ENCODE results near the gene FGF23.

Gene FGF23

DNA sequence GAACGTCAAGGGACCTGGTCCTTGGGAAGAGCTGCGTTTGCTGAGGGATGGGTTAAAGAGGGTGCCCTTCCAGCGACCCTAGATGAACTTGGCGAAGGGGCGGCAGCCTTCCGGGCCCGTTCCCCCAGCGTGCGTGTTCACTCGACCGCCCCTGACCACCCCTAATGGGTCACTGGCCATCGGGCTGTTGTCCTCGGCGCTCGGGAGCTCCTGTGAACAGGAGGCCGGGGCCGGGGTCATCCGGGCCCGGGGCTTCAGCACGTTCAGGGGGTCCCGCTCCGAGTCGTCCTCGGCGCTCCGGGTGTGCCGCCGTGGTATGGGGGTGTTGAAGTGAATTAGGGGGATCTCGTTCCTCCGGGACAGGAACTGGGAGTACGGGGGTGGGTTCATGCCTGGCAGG is 9.2 kb downstream of the FGF23 start:
- no peak overlapping the region for H3K9ac ChIP-seq (ENCODE audit: low read depth, low read length, poor library complexity, severe bottlenecking)
- no peaks in the 10 kb centered on the region for H4K20me1 ChIP-seq (ENCODE audit: insufficient read depth, low read length, poor library complexity, severe bottlenecking)
- H2AFZ ChIP-seq (ENCODE audit: low read length) = no peak overlapping the region
- no peak overlapping the region for H3K4me2 ChIP-seq (ENCODE audit: low read depth, low read length, poor library complexity, severe bottlenecking)
- no peak overlapping the region for H3K4me3 ChIP-seq (ENCODE audit: low read length, poor library complexity, severe bottlenecking)
- TF ChIP-seq, protein P1, sequence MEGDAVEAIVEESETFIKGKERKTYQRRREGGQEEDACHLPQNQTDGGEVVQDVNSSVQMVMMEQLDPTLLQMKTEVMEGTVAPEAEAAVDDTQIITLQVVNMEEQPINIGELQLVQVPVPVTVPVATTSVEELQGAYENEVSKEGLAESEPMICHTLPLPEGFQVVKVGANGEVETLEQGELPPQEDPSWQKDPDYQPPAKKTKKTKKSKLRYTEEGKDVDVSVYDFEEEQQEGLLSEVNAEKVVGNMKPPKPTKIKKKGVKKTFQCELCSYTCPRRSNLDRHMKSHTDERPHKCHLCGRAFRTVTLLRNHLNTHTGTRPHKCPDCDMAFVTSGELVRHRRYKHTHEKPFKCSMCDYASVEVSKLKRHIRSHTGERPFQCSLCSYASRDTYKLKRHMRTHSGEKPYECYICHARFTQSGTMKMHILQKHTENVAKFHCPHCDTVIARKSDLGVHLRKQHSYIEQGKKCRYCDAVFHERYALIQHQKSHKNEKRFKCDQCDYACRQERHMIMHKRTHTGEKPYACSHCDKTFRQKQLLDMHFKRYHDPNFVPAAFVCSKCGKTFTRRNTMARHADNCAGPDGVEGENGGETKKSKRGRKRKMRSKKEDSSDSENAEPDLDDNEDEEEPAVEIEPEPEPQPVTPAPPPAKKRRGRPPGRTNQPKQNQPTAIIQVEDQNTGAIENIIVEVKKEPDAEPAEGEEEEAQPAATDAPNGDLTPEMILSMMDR (conservative IDR thresholded peaks at IDR 0.05; ENCODE audit: low read length) = no peak
- TF ChIP-seq EZH2phosphoT487 (IDR thresholded peaks at IDR 0.05; ENCODE audit: borderline replicate concordance) = no peak
- no peaks in the 10 kb centered on the region for H3K9me3 ChIP-seq (ENCODE audit: insufficient read depth, low read depth, low read length)
- no peaks in the 10 kb centered on the region for H3F3A ChIP-seq (ENCODE audit: low read depth)
- no peaks in the 10 kb centered on the region for H3K9me2 ChIP-seq (replicated peaks; ENCODE audit: low read depth, low read length)
- no peaks in the 10 kb centered on the region for H3K27me3 ChIP-seq (ENCODE audit: insufficient read depth, low read length, poor library complexity, severe bottlenecking)
- no peaks in the 10 kb centered on the region for H3K79me2 ChIP-seq (ENCODE audit: insufficient read depth, low read length)
- no peaks in the 10 kb centered on the region for H3K4me1 ChIP-seq (ENCODE audit: insufficient read depth, low read length, poor library complexity, severe bottlenecking)
- no peaks in the 10 kb centered on the region for H3K36me3 ChIP-seq (ENCODE audit: insufficient read depth, low read length)

DNA sequence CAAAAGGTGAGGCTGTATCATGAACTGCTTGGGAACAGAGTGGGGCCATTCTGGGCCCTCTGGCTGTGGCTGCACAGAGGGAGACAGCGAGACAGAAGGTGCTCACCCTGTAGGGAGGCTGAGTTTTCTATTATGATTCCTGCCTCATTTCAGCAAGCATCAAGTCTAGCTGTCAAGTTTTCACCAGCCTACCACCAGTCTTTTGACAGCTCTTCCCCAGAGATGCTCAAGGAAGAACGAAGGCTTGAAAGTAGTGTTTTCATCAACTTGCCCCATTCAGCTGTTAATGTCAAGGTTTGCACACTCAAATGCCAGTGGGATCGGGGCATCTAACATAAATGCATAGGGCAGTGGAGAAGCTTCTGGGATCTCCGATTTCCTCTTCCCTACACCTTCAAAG is 10.0 kb downstream of the FGF23 start:
- Histone ChIP-seq H4K20me1 (ENCODE audit: insufficient read depth, low read length, poor library complexity, severe bottlenecking) (no peaks in the 10 kb centered on the region), H3K4me3 (ENCODE audit: low read length, poor library complexity, severe bottlenecking) (no peak overlapping the region), H3K79me2 (ENCODE audit: insufficient read depth, low read length) (no peaks in the 10 kb centered on the region), H3K36me3 (ENCODE audit: insufficient read depth, low read length) (no peaks in the 10 kb centered on the region), H2AFZ (ENCODE audit: low read length) (no peak overlapping the region), H3K9me3 (ENCODE audit: insufficient read depth, low read depth, low read length) (no peaks in the 10 kb centered on the region), H3F3A (ENCODE audit: low read depth) (no peaks in the 10 kb centered on the region), H3K4me2 (ENCODE audit: low read depth, low read length, poor library complexity, severe bottlenecking) (no peak overlapping the region), H3K4me1 (ENCODE audit: insufficient read depth, low read length, poor library complexity, severe bottlenecking) (no peaks in the 10 kb centered on the region), H3K9me2 (replicated peaks; ENCODE audit: low read depth, low read length) (no peaks in the 10 kb centered on the region), H3K9ac (ENCODE audit: low read depth, low read length, poor library complexity, severe bottlenecking) (no peak overlapping the region), H3K27me3 (ENCODE audit: insufficient read depth, low read length, poor library complexity, severe bottlenecking) (no peaks in the 10 kb centered on the region)
- no peak for TF ChIP-seq EZH2phosphoT487 (IDR thresholded peaks at IDR 0.05; ENCODE audit: borderline replicate concordance)

DNA sequence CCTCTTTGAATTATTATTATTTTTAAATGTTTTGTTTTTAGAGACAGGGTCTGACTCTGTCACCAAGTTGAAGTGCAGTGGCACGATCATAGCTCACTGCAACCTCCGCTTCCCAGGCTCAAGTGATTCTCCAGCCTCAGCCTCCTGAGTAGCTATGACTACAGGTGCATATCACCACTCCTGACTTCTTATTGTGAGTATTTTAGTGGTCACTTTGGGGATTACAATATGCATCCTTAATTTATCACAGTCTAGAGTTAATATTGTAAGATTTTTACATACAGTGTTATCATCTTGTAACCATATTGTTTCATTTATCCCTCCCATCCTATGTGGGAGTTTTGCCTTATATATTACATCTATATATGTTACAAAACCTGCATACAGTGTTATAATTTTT is 13.4 kb downstream of the FGF23 start:
- Histone ChIP-seq H3K9ac (ENCODE audit: low read depth, low read length, poor library complexity, severe bottlenecking) (no peak overlapping the region), H3K4me2 (ENCODE audit: low read depth, low read length, poor library complexity, severe bottlenecking) (no peak overlapping the region), H3K27me3 (ENCODE audit: insufficient read depth, low read length, poor library complexity, severe bottlenecking) (no peaks in the 10 kb centered on the region), H3K4me3 (ENCODE audit: low read length, poor library complexity, severe bottlenecking) (no peak overlapping the region), H3F3A (ENCODE audit: low read depth) (no peaks in the 10 kb centered on the region), H3K36me3 (ENCODE audit: insufficient read depth, low read length) (no peaks in the 10 kb centered on the region), H3K4me1 (ENCODE audit: insufficient read depth, low read length, poor library complexity, severe bottlenecking) (no peaks in the 10 kb centered on the region), H3K9me2 (replicated peaks; ENCODE audit: low read depth, low read length) (no peaks in the 10 kb centered on the region), H3K9me3 (ENCODE audit: insufficient read depth, low read depth, low read length) (no peaks in the 10 kb centered on the region), H4K20me1 (ENCODE audit: insufficient read depth, low read length, poor library complexity, severe bottlenecking) (no peaks in the 10 kb centered on the region), H3K79me2 (ENCODE audit: insufficient read depth, low read length) (no peaks in the 10 kb centered on the region), H2AFZ (ENCODE audit: low read length) (no peak overlapping the region)
- TF ChIP-seq, protein P1 (conservative IDR thresholded peaks at IDR 0.05; ENCODE audit: low read length) = no peak
- no peak for TF ChIP-seq EZH2phosphoT487 (IDR thresholded peaks at IDR 0.05; ENCODE audit: borderline replicate concordance)

DNA sequence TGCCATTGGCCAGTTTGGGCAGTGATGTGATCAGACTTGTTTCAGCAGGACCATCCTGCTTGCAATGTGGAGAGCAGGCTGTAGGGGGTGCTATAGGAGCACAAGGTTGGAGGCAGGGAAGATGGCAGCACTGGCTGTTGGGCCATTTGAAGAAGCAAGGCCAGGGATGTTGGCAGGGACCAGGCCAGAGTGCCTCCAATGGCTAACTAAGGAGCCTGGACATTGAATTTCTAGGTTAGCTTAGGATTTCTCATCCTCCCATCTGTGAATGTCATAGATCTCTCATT is 23.5 kb downstream of the FGF23 start:
- H3K27me3 ChIP-seq (ENCODE audit: insufficient read depth, low read length, poor library complexity, severe bottlenecking) = no peaks in the 10 kb centered on the region
- H4K20me1 ChIP-seq (ENCODE audit: insufficient read depth, low read length, poor library complexity, severe bottlenecking) = no peaks in the 10 kb centered on the region
- no peaks in the 10 kb centered on the region for H3K9me2 ChIP-seq (replicated peaks; ENCODE audit: low read depth, low read length)
- TF ChIP-seq, protein P1 (conservative IDR thresholded peaks at IDR 0.05; ENCODE audit: low read length) = peak; percentile 82
- TF ChIP-seq EZH2phosphoT487 (IDR thresholded peaks at IDR 0.05; ENCODE audit: borderline replicate concordance) = no peak
- H3F3A ChIP-seq (ENCODE audit: low read depth) = no peaks in the 10 kb centered on the region
- H3K9me3 ChIP-seq (ENCODE audit: insufficient read depth, low read depth, low read length) = no peaks in the 10 kb centered on the region
- H3K79me2 ChIP-seq (ENCODE audit: insufficient read depth, low read length) = no peaks in the 10 kb centered on the region
- no peak overlapping the region for H3K4me3 ChIP-seq (ENCODE audit: low read length, poor library complexity, severe bottlenecking)
- no peak overlapping the region for H2AFZ ChIP-seq (ENCODE audit: low read length)
- H3K4me2 ChIP-seq (ENCODE audit: low read depth, low read length, poor library complexity, severe bottlenecking) = no peak overlapping the region
- H3K36me3 ChIP-seq (ENCODE audit: insufficient read depth, low read length) = peaks cover 19% of the 10 kb centered on the region
- no peaks in the 10 kb centered on the region for H3K4me1 ChIP-seq (ENCODE audit: insufficient read depth, low read length, poor library complexity, severe bottlenecking)
- no peak overlapping the region for H3K9ac ChIP-seq (ENCODE audit: low read depth, low read length, poor library complexity, severe bottlenecking)

Data from Loucy (cell line).